SK-N-SH (cell line): ENCODE data around the gene LCNL1. TPM values are rescaled to one million over a fixed set of nuclear protein-coding genes. Genes with fewer than 3 reads are reported as not detected.

Experiments used
- CTCF ChIA-PET: fragments of 300-600, 350-600 bp; formaldehyde crosslinking; extraction: SDS; loops from one replicate; lab custom pipeline; 2021; lab: Yijun Ruan, JAX
- POLR2A ChIA-PET: fragments of 350-600 bp; sonication (Branson Sonifier 250); formaldehyde crosslinking; extraction: SDS; loops from one replicate; lab custom pipeline; 2020; ENCODE audit warnings: antibody characterized with exemption, inconsistent platforms; lab: Yijun Ruan, JAX
- DNase-seq: peaks from one replicate; pipeline ENCODE4 v3.0.0; 2012
- H2AFZ ChIP-seq: fragments of 200-600 bp; sonication (generic); 2 replicates; pipeline ENCODE4 v1.8.1; 2016; ENCODE audit warnings: antibody characterized with exemption, mild to moderate bottlenecking, low read depth
- H3F3A ChIP-seq: fragments of 200-600 bp; sonication (generic); replicated peaks from 2 replicates; pipeline ENCODE3; 2016; ENCODE audit warnings: antibody characterized with exemption, mild to moderate bottlenecking; ENCODE audit not compliant: insufficient read depth
- H3K27ac ChIP-seq, 2 experiments: fragments of 200-500 bp in 1 of 2; fragments of 200-600 bp in 1 of 2; sonication (Bioruptor generic) in 1 of 2; sonication (generic), shearing (Covaris generic) in 1 of 2; 2 replicates each; pipeline versions ENCODE4 v1.5.1 to v1.6.1; 2014 to 2016; ENCODE audit warnings: low read depth in 2 of 2, inconsistent platforms in 1 of 2, low read length in 1 of 2, mild to moderate bottlenecking in 1 of 2, mixed read lengths in 1 of 2
- H3K27me3 ChIP-seq: fragments of 200-600 bp; sonication (generic), shearing (Covaris generic); 2 replicates; pipeline ENCODE4 v1.6.1; 2016; ENCODE audit warnings: mixed run types; ENCODE audit not compliant: insufficient read depth
- H3K36me3 ChIP-seq, 2 experiments: fragments of 200-500 bp in 1 of 2; fragments of 200-600 bp in 1 of 2; sonication (Bioruptor generic) in 1 of 2; sonication (generic) in 1 of 2; replicated peaks in 1 of 2; 2 replicates each; pipeline versions ENCODE3 to v1.5.1; 2014 to 2016; ENCODE audit warnings: low read length in 1 of 2, mild to moderate bottlenecking in 1 of 2; ENCODE audit not compliant: insufficient read depth in 2 of 2, control insufficient read depth in 1 of 2
- H3K4me1 ChIP-seq, 2 experiments: fragments of 200-500 bp in 1 of 2; fragments of 200-600 bp in 1 of 2; sonication (Bioruptor generic) in 1 of 2; sonication (generic), shearing (Covaris generic) in 1 of 2; 2 replicates each; pipeline versions ENCODE4 v1.5.1 to v1.6.1; 2014 to 2016; ENCODE audit warnings: low read depth in 1 of 2, low read length in 1 of 2, mixed run types in 1 of 2; ENCODE audit not compliant: insufficient read depth in 2 of 2, control insufficient read depth in 1 of 2
- H3K4me2 ChIP-seq: fragments of 200-600 bp; sonication (generic), shearing (Covaris generic); 2 replicates; pipeline ENCODE4 v1.6.1; 2017; ENCODE audit warnings: mixed run types
- H3K4me3 ChIP-seq, 2 experiments: fragments of 200-500 bp in 1 of 2; fragments of 200-600 bp in 1 of 2; sonication (Bioruptor generic) in 1 of 2; sonication (generic), shearing (Covaris generic) in 1 of 2; 2 replicates each; pipeline versions ENCODE4 v1.5.1 to v1.8.1; 2014 to 2016; ENCODE audit warnings: low read depth in 2 of 2, inconsistent platforms in 1 of 2, low read length in 1 of 2, mild to moderate bottlenecking in 1 of 2, mixed read lengths in 1 of 2, moderate library complexity in 1 of 2
- H3K79me2 ChIP-seq: fragments of 200-600 bp; sonication (generic); 2 replicates; pipeline ENCODE4 v1.8.1; 2017; ENCODE audit warnings: mild to moderate bottlenecking; ENCODE audit not compliant: insufficient read depth
- H3K9ac ChIP-seq: fragments of 200-600 bp; sonication (generic); 2 replicates; pipeline ENCODE4 v1.6.1; 2017; ENCODE audit warnings: mixed run types
- H3K9me2 ChIP-seq: fragments of 200-600 bp; sonication (generic); 2 replicates; pipeline ENCODE4 v1.6.1; 2017; ENCODE audit warnings: mixed run types
- H3K9me3 ChIP-seq: fragments of 200-600 bp; sonication (generic); 2 replicates; pipeline ENCODE4 v1.6.1; 2017; ENCODE audit warnings: mixed run types, mild to moderate bottlenecking, moderate library complexity
- H4K20me1 ChIP-seq: fragments of 200-600 bp; sonication (generic); 2 replicates; pipeline ENCODE4 v1.6.1; 2017; ENCODE audit warnings: mild to moderate bottlenecking, mixed run types; ENCODE audit not compliant: insufficient read depth
- CHD2 ChIP-seq: fragments of 150-350 bp; IDR thresholded peaks from 2 replicates; pipeline ENCODE4 v1.6.1; 2018; ENCODE audit warnings: low read length; ENCODE audit not compliant: partially characterized antibody
- FOXJ3 ChIP-seq: sonication (generic); formaldehyde crosslinking; IDR thresholded peaks from 2 replicates; pipeline ENCODE4 v1.5.1; 2020; ENCODE audit warnings: mild to moderate bottlenecking, missing genetic modification reagents
- IRF3 ChIP-seq: fragments of 150-350 bp; IDR thresholded peaks from 2 replicates; pipeline ENCODE4 v1.6.1; 2016; ENCODE audit warnings: mild to moderate bottlenecking, low read depth, low read length
- NFIC ChIP-seq: IDR thresholded peaks from 2 replicates; pipeline ENCODE4 v1.4.0; 2012; ENCODE audit warnings: borderline replicate concordance
- NRF1 ChIP-seq: IDR thresholded peaks from 2 replicates; pipeline ENCODE4 v1.6.1; 2012; ENCODE audit warnings: low read depth, mild to moderate bottlenecking, low read length
- POLR2AphosphoS5 ChIP-seq: IDR thresholded peaks from 2 replicates; pipeline ENCODE4 v1.6.1; 2012; ENCODE audit warnings: low read depth, low read length
- RAD21 ChIP-seq: IDR thresholded peaks from 2 replicates; pipeline ENCODE4 v1.6.1; 2012; ENCODE audit warnings: mild to moderate bottlenecking, low read length
- SIN3A ChIP-seq: IDR thresholded peaks from 2 replicates; pipeline ENCODE4 v1.6.1; 2012; ENCODE audit warnings: low read depth, mild to moderate bottlenecking, low read length, moderate library complexity, borderline replicate concordance
- TAF1 ChIP-seq: IDR thresholded peaks from 2 replicates; pipeline ENCODE4 v1.6.1; 2012; ENCODE audit warnings: low read depth, mild to moderate bottlenecking, low read length, moderate library complexity, borderline replicate concordance
- TCF12 ChIP-seq: IDR thresholded peaks from 2 replicates; pipeline ENCODE4 v1.4.0; 2012
- YY1 ChIP-seq: IDR thresholded peaks from 2 replicates; pipeline ENCODE4 v1.4.0; 2012; ENCODE audit warnings: low read depth, mild to moderate bottlenecking
- ZBTB33 ChIP-seq: IDR thresholded peaks from 2 replicates; pipeline ENCODE4 v1.4.0; 2012; ENCODE audit warnings: low read depth, borderline replicate concordance
- WGBS: methylation state at CpG from one replicate; pipeline ENCODE4 v1.1.6; 2017; ENCODE audit warnings: low lambda C conversion rate; 5-methylcytosine and 5-hydroxymethylcytosine counted together
- polyA plus RNA-seq, 3 experiments: library from polyadenylated mRNA; depleted of rRNA; stranded (reverse); fragments of >200 nt; gene quantifications; 2 replicates each; pipeline ENCODE4 v1.2.3, GENCODE V29; 2012
- TF ChIP-seq, protein P1 (sequence below): IDR thresholded peaks from 2 replicates; pipeline ENCODE4 v1.4.0; 2012; ENCODE audit warnings: low read depth, borderline replicate concordance
- TF ChIP-seq, protein P2 (sequence below): IDR thresholded peaks from 2 replicates; pipeline ENCODE4 v1.6.1; 2012; ENCODE audit warnings: mild to moderate bottlenecking, low read depth, low read length, moderate library complexity

Gene LCNL1
- polyA plus RNA-seq, 1 of the 3 experiments (the other 2 are of a cell fraction) = not detected

GRCh38 chr9:137017071-137017470 lies 34.3 kb downstream of the LCNL1 start:
- Histone ChIP-seq H2AFZ (no peak overlapping the region), H3K4me2 (no peak overlapping the region), H3K4me1 (no peaks in the 10 kb centered on the region), H3K79me2 (no peaks in the 10 kb centered on the region), H3K27me3 (no peaks in the 10 kb centered on the region), H3K27ac (no peak overlapping the region), H3K9ac (no peak overlapping the region), H3K9me3 (no peaks in the 10 kb centered on the region), H3F3A (no peaks in the 10 kb centered on the region), H3K4me3 (no peak overlapping the region), H3K9me2 (no peaks in the 10 kb centered on the region), H4K20me1 (0 out of 2 replicates have a peak, but pooled peaks cover 4% of the 10 kb centered on the region), H3K36me3 (peaks cover 0 to 17% of the 10 kb centered on the region in 2 experiments)
- CTCF ChIA-PET = interaction anchor here (1.3 kb wide), 1 partner anchor 8 kb away, joined by 3 read pairs; no protein-coding TSS in a partner anchor
- 93% methylated on average over 24 of the region's 28 CpGs for WGBS
- no peak for TF ChIP-seq SIN3A
- no peak for TF ChIP-seq NFIC
- TF ChIP-seq, protein P1, sequence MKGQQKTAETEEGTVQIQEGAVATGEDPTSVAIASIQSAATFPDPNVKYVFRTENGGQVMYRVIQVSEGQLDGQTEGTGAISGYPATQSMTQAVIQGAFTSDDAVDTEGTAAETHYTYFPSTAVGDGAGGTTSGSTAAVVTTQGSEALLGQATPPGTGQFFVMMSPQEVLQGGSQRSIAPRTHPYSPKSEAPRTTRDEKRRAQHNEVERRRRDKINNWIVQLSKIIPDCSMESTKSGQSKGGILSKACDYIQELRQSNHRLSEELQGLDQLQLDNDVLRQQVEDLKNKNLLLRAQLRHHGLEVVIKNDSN = no peak
- no peak for TF ChIP-seq FOXJ3
- TF ChIP-seq TAF1 = no peak
- TF ChIP-seq TCF12 = no peak
- TF ChIP-seq CHD2 = no peak
- no peak for TF ChIP-seq ZBTB33
- no peak for TF ChIP-seq RAD21
- TF ChIP-seq NRF1 = no peak
- TF ChIP-seq YY1 = no peak
- TF ChIP-seq, protein P2, sequence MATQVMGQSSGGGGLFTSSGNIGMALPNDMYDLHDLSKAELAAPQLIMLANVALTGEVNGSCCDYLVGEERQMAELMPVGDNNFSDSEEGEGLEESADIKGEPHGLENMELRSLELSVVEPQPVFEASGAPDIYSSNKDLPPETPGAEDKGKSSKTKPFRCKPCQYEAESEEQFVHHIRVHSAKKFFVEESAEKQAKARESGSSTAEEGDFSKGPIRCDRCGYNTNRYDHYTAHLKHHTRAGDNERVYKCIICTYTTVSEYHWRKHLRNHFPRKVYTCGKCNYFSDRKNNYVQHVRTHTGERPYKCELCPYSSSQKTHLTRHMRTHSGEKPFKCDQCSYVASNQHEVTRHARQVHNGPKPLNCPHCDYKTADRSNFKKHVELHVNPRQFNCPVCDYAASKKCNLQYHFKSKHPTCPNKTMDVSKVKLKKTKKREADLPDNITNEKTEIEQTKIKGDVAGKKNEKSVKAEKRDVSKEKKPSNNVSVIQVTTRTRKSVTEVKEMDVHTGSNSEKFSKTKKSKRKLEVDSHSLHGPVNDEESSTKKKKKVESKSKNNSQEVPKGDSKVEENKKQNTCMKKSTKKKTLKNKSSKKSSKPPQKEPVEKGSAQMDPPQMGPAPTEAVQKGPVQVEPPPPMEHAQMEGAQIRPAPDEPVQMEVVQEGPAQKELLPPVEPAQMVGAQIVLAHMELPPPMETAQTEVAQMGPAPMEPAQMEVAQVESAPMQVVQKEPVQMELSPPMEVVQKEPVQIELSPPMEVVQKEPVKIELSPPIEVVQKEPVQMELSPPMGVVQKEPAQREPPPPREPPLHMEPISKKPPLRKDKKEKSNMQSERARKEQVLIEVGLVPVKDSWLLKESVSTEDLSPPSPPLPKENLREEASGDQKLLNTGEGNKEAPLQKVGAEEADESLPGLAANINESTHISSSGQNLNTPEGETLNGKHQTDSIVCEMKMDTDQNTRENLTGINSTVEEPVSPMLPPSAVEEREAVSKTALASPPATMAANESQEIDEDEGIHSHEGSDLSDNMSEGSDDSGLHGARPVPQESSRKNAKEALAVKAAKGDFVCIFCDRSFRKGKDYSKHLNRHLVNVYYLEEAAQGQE = no peak
- no peak for TF ChIP-seq POLR2AphosphoS5
- no peak for TF ChIP-seq IRF3
- no peak for DNase-seq
- POLR2A ChIA-PET = no interaction called here
